ENCODE measurements around the gene CEP135. TPM values are rescaled to one million over a fixed set of nuclear protein-coding genes. Genes with fewer than 3 reads are reported as not detected.
"Not testable (repeated sequence)": the region's sequence is repeated elsewhere in the genome, so short reads cannot be mapped to it uniquely, and the experiment has no call there.

CEP135 gene, protein sequence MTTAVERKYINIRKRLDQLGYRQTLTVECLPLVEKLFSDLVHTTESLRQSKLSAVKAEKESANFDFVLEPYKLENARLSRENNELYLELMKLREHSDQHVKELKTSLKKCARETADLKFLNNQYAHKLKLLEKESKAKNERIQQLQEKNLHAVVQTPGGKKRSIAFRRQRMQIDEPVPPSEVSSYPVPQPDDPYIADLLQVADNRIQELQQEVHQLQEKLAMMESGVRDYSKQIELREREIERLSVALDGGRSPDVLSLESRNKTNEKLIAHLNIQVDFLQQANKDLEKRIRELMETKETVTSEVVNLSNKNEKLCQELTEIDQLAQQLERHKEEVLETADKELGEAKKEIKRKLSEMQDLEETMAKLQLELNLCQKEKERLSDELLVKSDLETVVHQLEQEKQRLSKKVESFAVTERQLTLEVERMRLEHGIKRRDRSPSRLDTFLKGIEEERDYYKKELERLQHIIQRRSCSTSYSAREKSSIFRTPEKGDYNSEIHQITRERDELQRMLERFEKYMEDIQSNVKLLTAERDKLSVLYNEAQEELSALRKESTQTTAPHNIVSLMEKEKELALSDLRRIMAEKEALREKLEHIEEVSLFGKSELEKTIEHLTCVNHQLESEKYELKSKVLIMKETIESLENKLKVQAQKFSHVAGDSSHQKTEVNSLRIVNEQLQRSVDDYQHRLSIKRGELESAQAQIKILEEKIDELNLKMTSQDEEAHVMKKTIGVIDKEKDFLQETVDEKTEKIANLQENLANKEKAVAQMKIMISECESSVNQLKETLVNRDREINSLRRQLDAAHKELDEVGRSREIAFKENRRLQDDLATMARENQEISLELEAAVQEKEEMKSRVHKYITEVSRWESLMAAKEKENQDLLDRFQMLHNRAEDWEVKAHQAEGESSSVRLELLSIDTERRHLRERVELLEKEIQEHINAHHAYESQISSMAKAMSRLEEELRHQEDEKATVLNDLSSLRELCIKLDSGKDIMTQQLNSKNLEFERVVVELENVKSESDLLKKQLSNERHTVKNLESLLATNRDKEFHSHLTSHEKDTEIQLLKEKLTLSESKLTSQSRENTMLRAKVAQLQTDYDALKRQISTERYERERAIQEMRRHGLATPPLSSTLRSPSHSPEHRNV
- total RNA-seq, result 5.1 TPM

DNA sequence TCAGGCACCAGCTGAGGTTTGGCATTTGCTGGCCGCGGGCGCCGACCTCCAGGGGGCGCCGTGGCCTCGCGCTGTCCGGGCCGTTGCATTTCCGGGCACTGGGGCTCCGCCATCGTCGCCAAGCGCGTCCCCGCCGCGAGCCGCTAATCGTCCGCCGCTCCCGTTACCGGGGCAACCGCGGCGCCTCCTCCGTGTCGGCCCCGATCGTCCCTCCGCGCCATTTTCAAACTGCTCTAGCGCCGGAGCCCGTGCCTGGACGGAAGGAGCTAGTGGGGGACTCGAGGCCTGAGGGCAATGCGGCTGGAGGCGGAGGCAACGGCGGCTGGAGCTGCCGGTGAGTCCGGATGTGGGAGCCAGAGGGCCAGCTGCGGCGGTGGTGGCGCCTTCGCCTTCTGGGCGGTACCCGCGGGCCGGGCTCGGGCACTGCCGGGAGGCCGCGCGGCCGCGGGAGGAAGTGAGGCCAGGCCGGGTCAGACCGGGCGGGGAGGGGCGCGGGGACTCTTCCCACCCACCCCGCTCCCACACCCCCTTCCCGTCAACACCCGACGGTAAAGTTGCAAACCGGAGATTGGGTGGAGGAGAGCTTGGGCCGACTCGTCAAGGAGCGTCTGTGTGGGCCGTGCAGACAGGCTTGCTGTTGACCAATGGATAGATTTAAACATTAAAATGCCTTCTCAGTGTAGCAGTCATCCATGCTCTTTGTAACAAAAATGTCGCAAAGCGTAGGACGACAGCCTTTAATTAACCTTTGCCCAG, at the start of gene CEP135:
Gene CEP135 (plus strand): TSS at position 220 of the 756 bp plus-strand sequence. CDS start 3,186 bp downstream, outside the sequence.
- peak; percentile 82 to 97 (median 96) for DNase-seq (ENCODE audit: low read depth in 2 of 3, low spot score in 2 of 3)

DNA sequence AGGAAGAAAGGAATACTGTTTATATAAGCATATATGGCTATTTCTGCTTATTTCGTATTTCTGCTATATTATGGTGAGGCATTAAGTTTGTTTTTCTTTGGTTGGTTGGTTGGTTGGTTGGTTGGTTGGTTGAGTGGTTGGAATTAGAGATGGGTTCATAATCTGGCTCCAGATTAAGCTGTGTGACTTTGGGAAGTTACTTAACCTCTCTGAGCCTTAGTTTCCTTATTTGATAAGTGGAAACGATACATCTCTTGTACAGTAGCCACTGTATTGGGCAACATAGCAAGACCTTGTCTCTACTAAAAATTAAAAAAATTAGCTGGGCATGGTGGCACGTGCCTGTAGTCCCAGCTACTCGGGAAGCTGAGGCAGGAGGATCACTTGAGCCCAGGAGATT, 46.1 kb upstream of the CEP135 start:
- DNase-seq (ENCODE audit: low read depth in 2 of 3, low spot score in 2 of 3), result no peak

- no peak for DNase-seq (ENCODE audit: low read depth in 2 of 3, low spot score in 2 of 3)
Observed at GRCh38 chr4:55903577-55903976, 45.2 kb upstream of the CEP135 start.

DNA sequence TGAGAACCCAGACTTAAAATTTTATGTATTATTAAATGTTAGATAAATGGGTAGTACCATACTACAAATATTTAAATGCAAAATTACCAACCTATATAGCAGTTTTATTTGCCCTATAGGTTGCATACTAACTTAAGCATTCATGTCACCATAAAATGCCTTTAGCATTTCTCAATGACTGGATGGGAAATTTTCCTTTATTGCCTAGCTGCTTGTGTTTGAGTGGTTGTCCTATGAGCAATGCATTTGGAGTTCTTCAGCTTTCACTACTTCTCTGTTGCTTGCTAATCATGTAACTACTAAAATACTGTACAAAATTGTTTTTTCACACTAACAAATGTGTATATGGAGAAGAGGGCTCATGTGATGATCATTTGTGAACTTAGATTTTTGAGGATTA, 44.2 kb upstream of the CEP135 start:
- no peak for DNase-seq (ENCODE audit: low read depth in 2 of 3, low spot score in 2 of 3)

DNA sequence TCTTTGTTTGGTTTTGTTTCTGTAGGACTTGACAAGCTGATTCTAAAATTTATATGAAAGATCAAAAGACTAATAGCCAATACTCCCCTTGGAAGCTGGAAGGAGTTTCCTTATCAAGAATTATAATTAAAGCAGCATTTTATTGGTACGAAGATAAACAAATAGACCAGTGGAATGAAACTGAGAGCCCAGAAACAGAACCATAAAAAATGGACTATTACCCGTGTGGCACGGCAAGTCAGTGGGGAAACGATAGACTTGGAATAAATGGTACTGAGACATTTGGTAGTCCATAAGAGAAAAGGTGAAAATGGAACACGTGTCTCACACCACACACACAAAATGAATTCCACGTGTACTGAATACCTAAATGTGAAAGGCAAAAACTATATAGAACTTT, 42.4 kb upstream of the CEP135 start:
- DNase-seq (ENCODE audit: low read depth in 2 of 3, low spot score in 2 of 3), result no peak

DNA sequence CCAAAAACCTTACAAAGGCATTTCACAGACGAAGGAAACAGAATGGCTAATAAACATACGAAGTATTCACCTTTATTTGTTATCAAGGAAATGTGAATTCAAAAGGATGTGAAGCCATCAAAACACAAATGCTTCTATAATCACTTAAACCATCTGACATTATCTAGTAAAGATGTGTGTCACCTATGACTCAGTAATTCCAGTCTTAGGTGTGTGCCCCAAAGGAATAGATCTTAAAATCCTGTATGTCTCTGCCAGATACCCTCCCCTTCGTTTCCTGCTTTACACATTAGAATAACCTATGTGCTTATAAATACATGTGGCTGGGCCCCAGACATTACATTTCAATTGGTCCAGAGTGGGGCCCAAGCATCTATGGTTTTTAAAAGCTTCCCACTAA, 41.8 kb upstream of the CEP135 start:
- DNase-seq (ENCODE audit: low read depth in 2 of 3, low spot score in 2 of 3), result no peak

DNA sequence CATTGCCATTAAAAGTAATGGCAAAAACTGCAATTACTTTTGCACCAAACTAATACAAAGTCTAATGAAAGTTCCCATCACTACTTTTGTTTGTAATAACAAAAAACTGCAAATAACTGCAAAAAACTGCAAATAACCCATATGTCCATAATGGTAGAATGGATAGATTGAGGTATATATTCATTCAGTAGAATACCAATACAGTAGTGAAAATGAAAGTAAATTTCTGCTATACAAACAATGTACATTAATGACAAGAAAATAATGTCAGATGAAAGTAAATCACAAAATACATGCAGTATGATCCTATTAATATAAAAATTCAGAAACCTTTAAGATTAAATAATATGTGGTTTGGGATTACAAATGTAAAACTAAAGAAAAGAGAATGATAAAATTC, 41.3 kb upstream of the CEP135 start:
- no peak for DNase-seq (ENCODE audit: low read depth in 2 of 3, low spot score in 2 of 3)

GRCh38 chr4:55910140-55910539, 38.6 kb upstream of the CEP135 start:
- no peak for DNase-seq (ENCODE audit: low read depth in 2 of 3, low spot score in 2 of 3)

GRCh38 chr4:55912249-55912648, 36.5 kb upstream of the CEP135 start:
- DNase-seq (ENCODE audit: low read depth in 2 of 3, low spot score in 2 of 3), result no peak

DNA sequence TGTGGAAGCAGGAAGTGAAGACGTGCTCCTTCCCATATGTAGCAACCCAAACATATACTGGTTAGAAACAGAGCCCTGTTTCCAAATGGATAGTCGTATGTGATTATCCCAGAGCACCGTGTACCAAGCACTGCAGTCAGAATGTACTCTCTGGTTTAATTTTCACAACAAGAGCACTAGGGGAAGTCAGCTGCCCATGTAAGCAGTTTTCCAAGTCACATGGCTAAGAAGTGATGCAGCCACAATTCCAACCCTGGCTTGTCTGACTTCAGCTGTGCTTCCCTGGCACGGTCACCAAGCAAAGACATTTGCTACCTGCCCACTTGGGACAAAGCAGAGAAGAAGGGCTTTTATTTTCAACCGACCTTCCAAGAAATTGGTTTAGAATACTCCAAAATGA, 28.2 kb upstream of the CEP135 start:
- no peak for DNase-seq (ENCODE audit: low read depth in 2 of 3, low spot score in 2 of 3)

GRCh38 chr4:55921093-55921492, 27.7 kb upstream of the CEP135 start:
- DNase-seq (ENCODE audit: low read depth in 2 of 3, low spot score in 2 of 3), result peak in 1 of 3 donors; percentile 24

- DNase-seq (ENCODE audit: low read depth in 2 of 3, low spot score in 2 of 3), result no peak
Observed at GRCh38 chr4:55925241-55925640, 23.5 kb upstream of the CEP135 start.

GRCh38 chr4:55926610-55927009, 22.1 kb upstream of the CEP135 start:
- DNase-seq (ENCODE audit: low read depth in 2 of 3, low spot score in 2 of 3), result no peak

DNA sequence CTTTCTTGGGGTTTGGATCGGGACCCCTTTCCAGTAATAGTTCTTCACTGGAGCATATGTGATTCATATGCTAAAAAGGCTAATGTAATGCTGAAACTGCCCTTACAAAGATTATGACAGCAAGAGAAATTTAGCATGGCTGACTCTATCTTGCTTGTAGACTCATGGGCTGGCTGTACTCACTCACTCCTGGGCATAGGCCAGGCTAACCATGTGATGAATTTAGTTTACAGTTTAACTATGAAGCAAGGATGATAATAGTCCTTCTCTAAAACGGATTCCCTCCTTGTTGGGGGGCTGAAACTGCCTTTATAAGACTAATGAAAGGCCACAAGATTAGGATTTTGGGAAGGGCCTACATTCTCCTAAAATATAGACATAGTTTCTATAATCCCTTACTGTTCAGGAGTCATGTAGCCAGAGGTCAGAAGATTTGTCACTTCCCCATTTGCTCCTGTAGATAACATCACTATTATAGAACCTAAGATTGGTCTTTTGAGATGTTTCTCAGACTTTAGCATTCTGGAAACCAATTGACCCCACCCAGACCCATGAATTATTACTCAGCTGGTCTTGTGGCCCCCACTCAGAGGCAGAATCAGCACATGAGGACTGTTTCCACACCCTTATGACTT, 20.8 kb upstream of the CEP135 start:
- no peak for DNase-seq (ENCODE audit: low read depth in 2 of 3, low spot score in 2 of 3)

GRCh38 chr4:55928846-55929245, 19.9 kb upstream of the CEP135 start:
- no peak for DNase-seq (ENCODE audit: low read depth in 2 of 3, low spot score in 2 of 3)

DNA sequence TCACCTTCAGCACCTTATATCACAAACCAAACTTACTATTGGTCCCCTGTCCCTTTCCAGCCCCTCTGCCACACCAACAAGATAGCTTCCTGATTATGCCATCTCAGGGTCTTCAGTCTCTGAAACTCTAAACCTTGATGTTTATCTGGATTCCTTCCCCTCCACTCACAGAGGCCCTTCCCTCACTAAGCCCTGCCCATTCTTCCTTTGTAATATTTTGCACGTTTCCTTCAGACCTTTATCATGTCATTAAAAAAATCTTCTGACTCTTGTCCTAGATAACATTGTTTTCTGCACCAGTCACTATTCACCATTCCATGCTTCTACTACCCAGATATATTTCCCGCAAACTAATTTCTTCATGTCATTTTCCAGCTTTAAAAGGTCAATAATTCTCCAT, 17.7 kb upstream of the CEP135 start:
- peak in 1 of 3 donors; percentile 18 for DNase-seq (ENCODE audit: low read depth in 2 of 3, low spot score in 2 of 3)

DNA sequence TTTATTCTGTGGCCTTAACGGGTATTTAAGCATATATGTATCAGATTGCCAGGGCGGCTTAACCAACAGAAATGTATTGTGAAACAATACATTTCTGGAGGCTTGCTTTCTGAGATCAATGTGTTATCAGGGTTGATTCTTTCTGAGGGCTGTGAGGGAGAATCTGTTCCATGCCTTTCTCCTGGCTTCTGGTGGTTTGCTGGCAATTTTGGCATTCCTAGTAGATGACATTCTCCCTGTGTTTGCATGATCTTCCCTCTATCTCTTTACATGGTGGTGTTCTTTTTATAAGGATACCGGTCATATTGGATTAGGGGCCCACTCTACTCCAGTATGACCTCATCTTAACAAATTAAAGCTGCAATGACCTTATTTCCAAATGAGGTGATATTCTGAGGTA, 16.9 kb upstream of the CEP135 start:
- DNase-seq (ENCODE audit: low read depth in 2 of 3, low spot score in 2 of 3), result no peak

DNA sequence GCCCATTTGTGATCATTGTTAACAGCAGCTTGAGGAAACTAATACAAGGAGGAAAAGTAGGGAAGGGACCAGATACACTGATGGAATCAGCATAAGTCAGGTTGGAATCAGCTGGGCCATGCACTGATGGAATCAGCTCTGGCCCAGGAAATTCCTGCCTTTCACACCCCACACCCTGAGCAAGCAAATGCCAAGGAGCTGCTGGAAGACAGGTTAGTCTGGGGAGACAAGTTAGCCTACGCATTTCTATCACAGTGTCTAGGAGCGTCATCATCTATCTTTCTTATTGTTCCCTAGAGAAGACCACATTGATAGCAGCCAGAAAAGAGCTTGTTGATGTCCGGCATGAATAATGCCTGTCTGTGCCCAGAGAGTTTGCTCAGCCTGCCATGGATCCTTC, 16.2 kb upstream of the CEP135 start:
- no peak for DNase-seq (ENCODE audit: low read depth in 2 of 3, low spot score in 2 of 3)

DNA sequence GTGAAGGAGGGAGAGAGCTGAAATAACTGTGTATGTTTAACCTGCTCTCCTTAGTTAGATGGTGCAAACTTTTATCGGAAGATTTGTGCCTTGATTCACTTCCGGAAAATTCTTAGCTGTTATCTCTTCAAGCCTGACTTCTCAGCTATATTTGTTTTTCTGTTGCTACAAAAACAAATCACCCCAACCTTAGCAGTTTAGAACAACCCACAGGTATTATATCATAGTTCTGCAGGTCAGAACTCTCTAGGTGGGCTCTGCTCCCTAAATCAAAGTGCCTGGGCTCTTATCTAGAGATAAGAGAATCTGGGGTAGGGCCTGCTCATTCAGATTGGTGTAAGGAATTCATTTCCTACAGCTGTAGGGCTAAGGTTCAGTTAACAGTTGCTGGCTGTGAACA, 15.1 kb upstream of the CEP135 start:
- DNase-seq (ENCODE audit: low read depth in 2 of 3, low spot score in 2 of 3), result no peak

- not testable (repeated sequence) for DNase-seq (ENCODE audit: low read depth in 2 of 3, low spot score in 2 of 3)
Observed at GRCh38 chr4:55935907-55936306, 12.8 kb upstream of the CEP135 start.
